Neural cell (in vitro differentiated cells): ENCODE results near the gene TSPAN9. TPM values are rescaled to one million over a fixed set of nuclear protein-coding genes. Genes with fewer than 3 reads are reported as not detected.

ENCODE experiments used
- H2AFZ ChIP-seq: fragments of 200-600, 300-800 bp; sonication (generic), shearing (Covaris generic); 2 replicates; pipeline ENCODE4 v1.6.0; 2014; ENCODE audit warnings: low read depth, mild to moderate bottlenecking, antibody characterized with exemption, low read length, moderate library complexity
- H3F3A ChIP-seq: fragments of 200-600 bp; shearing (Covaris generic); 2 replicates; pipeline ENCODE4 v1.6.1; 2016; ENCODE audit warnings: mild to moderate bottlenecking, moderate library complexity, mixed read lengths, antibody characterized with exemption, low read length; ENCODE audit not compliant: insufficient read depth, poor library complexity, severe bottlenecking
- H3K27ac ChIP-seq: fragments of 200-600, 300-800 bp; sonication (generic), shearing (Covaris generic); 2 replicates; pipeline ENCODE4 v1.5.1; 2014; ENCODE audit warnings: mild to moderate bottlenecking, low read length, moderate library complexity
- H3K27me3 ChIP-seq: fragments of 300-800, 200-600 bp; sonication (generic), shearing (Covaris generic); 2 replicates; pipeline ENCODE4 v1.6.0; 2014; ENCODE audit warnings: mild to moderate bottlenecking, low read depth, low read length, moderate library complexity; ENCODE audit not compliant: insufficient read depth
- H3K36me3 ChIP-seq: fragments of 300-800, 200-600 bp; sonication (generic), shearing (Covaris generic); 2 replicates; pipeline ENCODE4 v1.5.1; 2014; ENCODE audit warnings: mild to moderate bottlenecking, antibody characterized with exemption, low read length, moderate library complexity; ENCODE audit not compliant: insufficient read depth
- H3K4me2 ChIP-seq: fragments of 300-800, 200-600 bp; sonication (generic), shearing (Covaris generic); 2 replicates; pipeline ENCODE4 v1.6.0; 2014; ENCODE audit warnings: mild to moderate bottlenecking, low read length
- H3K4me3 ChIP-seq: fragments of 300-800, 200-600 bp; sonication (generic), shearing (Covaris generic); 2 replicates; pipeline ENCODE4 v1.5.1; 2014; ENCODE audit warnings: mild to moderate bottlenecking, low read length, moderate library complexity
- H3K79me2 ChIP-seq: fragments of 200-600 bp; shearing (Covaris generic); replicated peaks from 2 replicates; pipeline ENCODE4 v1.6.0; 2014; ENCODE audit warnings: mild to moderate bottlenecking, low read length, moderate library complexity; ENCODE audit not compliant: insufficient read depth
- H3K9ac ChIP-seq: fragments of 300-800, 200-600 bp; sonication (generic), shearing (Covaris generic); 2 replicates; pipeline ENCODE4 v1.6.1; 2016; ENCODE audit warnings: mild to moderate bottlenecking, low read length, mixed read lengths
- H3K9me2 ChIP-seq: fragments of 200-600 bp; shearing (Covaris generic); 2 replicates; pipeline ENCODE4 v1.6.1; 2016; ENCODE audit warnings: mild to moderate bottlenecking, low read length, mixed read lengths; ENCODE audit not compliant: insufficient read depth
- H3K9me3 ChIP-seq: fragments of 200-600, 300-800 bp; sonication (generic), shearing (Covaris generic); 2 replicates; pipeline ENCODE4 v1.6.1; 2016; ENCODE audit warnings: mild to moderate bottlenecking, mixed run types, low read length, moderate library complexity, mixed read lengths
- H4K20me1 ChIP-seq: fragments of 200-600 bp; shearing (Covaris generic); 2 replicates; pipeline ENCODE4 v1.6.1; 2016; ENCODE audit warnings: mild to moderate bottlenecking, mixed run types; ENCODE audit not compliant: insufficient read depth
- EP300 ChIP-seq: fragments of 450-650 bp; conservative IDR thresholded peaks from 2 replicates; pipeline ENCODE4 v1.6.1; 2014; ENCODE audit warnings: antibody characterized with exemption, mild to moderate bottlenecking, moderate library complexity; ENCODE audit not compliant: poor library complexity, severe bottlenecking
- EZH2 ChIP-seq: fragments of 200-600, 300-800 bp; shearing (Covaris generic), sonication (generic); IDR thresholded peaks from 2 replicates; pipeline ENCODE4 v1.6.1; 2014; ENCODE audit warnings: antibody characterized with exemption, low read length, borderline replicate concordance, mild to moderate bottlenecking; ENCODE audit not compliant: insufficient read depth, poor library complexity, severe bottlenecking
- MXI1 ChIP-seq: fragments of 450-650 bp; conservative IDR thresholded peaks from 2 replicates; pipeline ENCODE4 v1.6.1; 2014; ENCODE audit warnings: antibody characterized with exemption, mild to moderate bottlenecking; ENCODE audit not compliant: poor library complexity, severe bottlenecking
- POLR2AphosphoS5 ChIP-seq: IDR thresholded peaks from 2 replicates; pipeline ENCODE4 v1.6.1; 2012
- RAD21 ChIP-seq: fragments of 450-650 bp; conservative IDR thresholded peaks from 2 replicates; pipeline ENCODE4 v1.6.1; 2014; ENCODE audit warnings: antibody characterized with exemption, mild to moderate bottlenecking, moderate library complexity
- SMC3 ChIP-seq: fragments of 450-650 bp; conservative IDR thresholded peaks from 2 replicates; pipeline ENCODE4 v1.6.1; 2014; ENCODE audit warnings: antibody characterized with exemption, mild to moderate bottlenecking, moderate library complexity; ENCODE audit not compliant: poor library complexity
- TAF1 ChIP-seq: IDR thresholded peaks from 2 replicates; pipeline ENCODE4 v1.6.1; 2012; ENCODE audit warnings: low read depth
- polyA plus RNA-seq: library from polyadenylated mRNA; depleted of rRNA; stranded (reverse); fragments of >200 nt; gene quantifications from 2 replicates; pipeline ENCODE4 v1.2.3, GENCODE V29; 2014
- TF ChIP-seq, protein P1 (sequence below): IDR thresholded peaks from 2 replicates; pipeline ENCODE4 v1.6.1; 2012; ENCODE audit warnings: borderline replicate concordance
- TF ChIP-seq, protein P2 (sequence below): fragments of 450-650 bp; IDR thresholded peaks from 2 replicates; pipeline ENCODE4 v1.5.1; 2014; ENCODE audit warnings: antibody characterized with exemption, mild to moderate bottlenecking, moderate library complexity; ENCODE audit not compliant: poor library complexity, severe bottlenecking

The TSPAN9 gene
- polyA plus RNA-seq, 1 donor from 2014 or later, result 11.9 TPM

- no peaks in the 10 kb centered on the region for H3K27me3 ChIP-seq
- H4K20me1 ChIP-seq, result no peaks in the 10 kb centered on the region
- no peak overlapping the region for H3K4me3 ChIP-seq
- H3K27ac ChIP-seq, result no peak overlapping the region
- no peaks in the 10 kb centered on the region for H3F3A ChIP-seq
- no peaks in the 10 kb centered on the region for H3K36me3 ChIP-seq
- H3K4me2 ChIP-seq, result no peak overlapping the region
- no peaks in the 10 kb centered on the region for H3K9me2 ChIP-seq
- TF ChIP-seq SMC3, result no peak
- TF ChIP-seq RAD21, result no peak
- no peak for TF ChIP-seq TAF1
- no peak for TF ChIP-seq EP300
- TF ChIP-seq, protein P1, sequence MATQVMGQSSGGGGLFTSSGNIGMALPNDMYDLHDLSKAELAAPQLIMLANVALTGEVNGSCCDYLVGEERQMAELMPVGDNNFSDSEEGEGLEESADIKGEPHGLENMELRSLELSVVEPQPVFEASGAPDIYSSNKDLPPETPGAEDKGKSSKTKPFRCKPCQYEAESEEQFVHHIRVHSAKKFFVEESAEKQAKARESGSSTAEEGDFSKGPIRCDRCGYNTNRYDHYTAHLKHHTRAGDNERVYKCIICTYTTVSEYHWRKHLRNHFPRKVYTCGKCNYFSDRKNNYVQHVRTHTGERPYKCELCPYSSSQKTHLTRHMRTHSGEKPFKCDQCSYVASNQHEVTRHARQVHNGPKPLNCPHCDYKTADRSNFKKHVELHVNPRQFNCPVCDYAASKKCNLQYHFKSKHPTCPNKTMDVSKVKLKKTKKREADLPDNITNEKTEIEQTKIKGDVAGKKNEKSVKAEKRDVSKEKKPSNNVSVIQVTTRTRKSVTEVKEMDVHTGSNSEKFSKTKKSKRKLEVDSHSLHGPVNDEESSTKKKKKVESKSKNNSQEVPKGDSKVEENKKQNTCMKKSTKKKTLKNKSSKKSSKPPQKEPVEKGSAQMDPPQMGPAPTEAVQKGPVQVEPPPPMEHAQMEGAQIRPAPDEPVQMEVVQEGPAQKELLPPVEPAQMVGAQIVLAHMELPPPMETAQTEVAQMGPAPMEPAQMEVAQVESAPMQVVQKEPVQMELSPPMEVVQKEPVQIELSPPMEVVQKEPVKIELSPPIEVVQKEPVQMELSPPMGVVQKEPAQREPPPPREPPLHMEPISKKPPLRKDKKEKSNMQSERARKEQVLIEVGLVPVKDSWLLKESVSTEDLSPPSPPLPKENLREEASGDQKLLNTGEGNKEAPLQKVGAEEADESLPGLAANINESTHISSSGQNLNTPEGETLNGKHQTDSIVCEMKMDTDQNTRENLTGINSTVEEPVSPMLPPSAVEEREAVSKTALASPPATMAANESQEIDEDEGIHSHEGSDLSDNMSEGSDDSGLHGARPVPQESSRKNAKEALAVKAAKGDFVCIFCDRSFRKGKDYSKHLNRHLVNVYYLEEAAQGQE, result no peak
- TF ChIP-seq POLR2AphosphoS5, result no peak
- TF ChIP-seq, protein P2, sequence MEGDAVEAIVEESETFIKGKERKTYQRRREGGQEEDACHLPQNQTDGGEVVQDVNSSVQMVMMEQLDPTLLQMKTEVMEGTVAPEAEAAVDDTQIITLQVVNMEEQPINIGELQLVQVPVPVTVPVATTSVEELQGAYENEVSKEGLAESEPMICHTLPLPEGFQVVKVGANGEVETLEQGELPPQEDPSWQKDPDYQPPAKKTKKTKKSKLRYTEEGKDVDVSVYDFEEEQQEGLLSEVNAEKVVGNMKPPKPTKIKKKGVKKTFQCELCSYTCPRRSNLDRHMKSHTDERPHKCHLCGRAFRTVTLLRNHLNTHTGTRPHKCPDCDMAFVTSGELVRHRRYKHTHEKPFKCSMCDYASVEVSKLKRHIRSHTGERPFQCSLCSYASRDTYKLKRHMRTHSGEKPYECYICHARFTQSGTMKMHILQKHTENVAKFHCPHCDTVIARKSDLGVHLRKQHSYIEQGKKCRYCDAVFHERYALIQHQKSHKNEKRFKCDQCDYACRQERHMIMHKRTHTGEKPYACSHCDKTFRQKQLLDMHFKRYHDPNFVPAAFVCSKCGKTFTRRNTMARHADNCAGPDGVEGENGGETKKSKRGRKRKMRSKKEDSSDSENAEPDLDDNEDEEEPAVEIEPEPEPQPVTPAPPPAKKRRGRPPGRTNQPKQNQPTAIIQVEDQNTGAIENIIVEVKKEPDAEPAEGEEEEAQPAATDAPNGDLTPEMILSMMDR, result no peak
- no peak for TF ChIP-seq EZH2
- no peak for TF ChIP-seq MXI1
- no peaks in the 10 kb centered on the region for H3K79me2 ChIP-seq
- H2AFZ ChIP-seq, result no peak overlapping the region
- no peak overlapping the region for H3K9ac ChIP-seq
- no peaks in the 10 kb centered on the region for H3K9me3 ChIP-seq
Observed at GRCh38 chr12:3049176-3049575, 28.0 kb upstream of the TSPAN9 start.

- Histone ChIP-seq H3K27ac (no peak overlapping the region), H3K9me2 (no peaks in the 10 kb centered on the region), H3F3A (no peaks in the 10 kb centered on the region), H3K4me2 (no peak overlapping the region), H3K79me2 (no peaks in the 10 kb centered on the region), H3K36me3 (no peaks in the 10 kb centered on the region), H2AFZ (no peak overlapping the region), H3K27me3 (no peaks in the 10 kb centered on the region), H4K20me1 (no peaks in the 10 kb centered on the region), H3K9ac (no peak overlapping the region), H3K9me3 (no peaks in the 10 kb centered on the region), H3K4me3 (no peak overlapping the region)
- TF ChIP-seq MXI1 (no peak), EP300 (no peak), RAD21 (no peak), POLR2AphosphoS5 (no peak), SMC3 (no peak), TAF1 (no peak), EZH2 (no peak)
- TF ChIP-seq, protein P1, result no peak
- TF ChIP-seq, protein P2, result no peak
Observed at GRCh38 chr12:3049611-3050249, 27.4 kb upstream of the TSPAN9 start.
